ENCODE measurements around the gene OPRL1.

The OPRL1 gene

GRCh38 chr20:64063389-64064144 lies 16.3 kb upstream of the OPRL1 start:
- TF ChIP-seq SIN3A (IDR thresholded peaks at IDR 0.05; ENCODE audit: borderline replicate concordance, insufficient read depth, low read length) (no peak), REST (IDR thresholded peaks at IDR 0.05; ENCODE audit: insufficient read depth in 1 of 2, low read depth in 2 of 2, low read length in 2 of 2) (no peak)

- no peak for TF ChIP-seq FOXP2 (optimal IDR thresholded peaks at IDR 0.05; ENCODE audit: borderline replicate concordance, extremely low read depth, extremely low read length, insufficient read depth)
- no peak for TF ChIP-seq REST (IDR thresholded peaks at IDR 0.05; ENCODE audit: insufficient read depth in 1 of 2, low read depth in 2 of 2, low read length in 2 of 2)
- no peak for TF ChIP-seq SIN3A (IDR thresholded peaks at IDR 0.05; ENCODE audit: borderline replicate concordance, insufficient read depth, low read length)
- no peak for TF ChIP-seq TAF1 (IDR thresholded peaks at IDR 0.05; ENCODE audit: borderline replicate concordance, insufficient read depth, low read length)
- no peak for TF ChIP-seq POLR2AphosphoS5 (IDR thresholded peaks at IDR 0.05; ENCODE audit: low read depth, low read length)
Measured at GRCh38 chr20:64064145-64064698, 15.7 kb upstream of the OPRL1 start.

- TF ChIP-seq SIN3A (IDR thresholded peaks at IDR 0.05; ENCODE audit: borderline replicate concordance, insufficient read depth, low read length) (no peak), REST (IDR thresholded peaks at IDR 0.05; ENCODE audit: insufficient read depth in 1 of 2, low read depth in 2 of 2, low read length in 2 of 2) (no peak), FOXP2 (optimal IDR thresholded peaks at IDR 0.05; ENCODE audit: borderline replicate concordance, extremely low read depth, extremely low read length, insufficient read depth) (no peak), TAF1 (IDR thresholded peaks at IDR 0.05; ENCODE audit: borderline replicate concordance, insufficient read depth, low read length) (no peak), POLR2AphosphoS5 (IDR thresholded peaks at IDR 0.05; ENCODE audit: low read depth, low read length) (no peak)
Measured at GRCh38 chr20:64065062-64065973, 14.6 kb upstream of the OPRL1 start.

GRCh38 chr20:64065974-64066343 lies 13.9 kb upstream of the OPRL1 start:
- no peak for TF ChIP-seq FOXP2 (optimal IDR thresholded peaks at IDR 0.05; ENCODE audit: borderline replicate concordance, extremely low read depth, extremely low read length, insufficient read depth)
- TF ChIP-seq POLR2AphosphoS5 (IDR thresholded peaks at IDR 0.05; ENCODE audit: low read depth, low read length) = no peak
- TF ChIP-seq SIN3A (IDR thresholded peaks at IDR 0.05; ENCODE audit: borderline replicate concordance, insufficient read depth, low read length) = no peak

GRCh38 chr20:64067005-64067632 lies 12.8 kb upstream of the OPRL1 start:
- TF ChIP-seq POLR2AphosphoS5 (IDR thresholded peaks at IDR 0.05; ENCODE audit: low read depth, low read length) (no peak), REST (IDR thresholded peaks at IDR 0.05; ENCODE audit: insufficient read depth in 1 of 2, low read depth in 2 of 2, low read length in 2 of 2) (no peak), TAF1 (IDR thresholded peaks at IDR 0.05; ENCODE audit: borderline replicate concordance, insufficient read depth, low read length) (no peak)
